T-helper 2 cell treated with Interferon-gamma antibody and Interleukin-4, amounts not matched to agents 5 μg/mL and 100 μg/mL, for 36 hours (primary cell): Measurements from ENCODE around the gene ZNF608.

Experiments
- DNase-seq: peaks from one replicate; pipeline ENCODE4 v3.0.0; 2021; ENCODE audit warnings: low spot score
- H3K27ac Mint-ChIP-seq: one replicate; pipeline ENCODE4 v1.8.0; 2021; ENCODE audit warnings: mild to moderate bottlenecking, mixed read lengths
- H3K27me3 Mint-ChIP-seq: one replicate; pipeline ENCODE4 v1.8.0; 2021; ENCODE audit warnings: low read depth, mixed read lengths
- H3K36me3 Mint-ChIP-seq: one replicate; pipeline ENCODE4 v1.8.0; 2021; ENCODE audit warnings: low read depth, mixed read lengths
- H3K4me1 Mint-ChIP-seq: one replicate; pipeline ENCODE4 v1.8.0; 2021; ENCODE audit warnings: low read depth, mixed read lengths
- H3K4me3 Mint-ChIP-seq: one replicate; pipeline ENCODE4 v1.8.0; 2022; ENCODE audit warnings: mild to moderate bottlenecking, moderate library complexity, mixed read lengths
- H3K9me3 Mint-ChIP-seq: one replicate; pipeline ENCODE4 v1.8.0; 2021; ENCODE audit warnings: mixed read lengths

Gene ZNF608

DNA sequence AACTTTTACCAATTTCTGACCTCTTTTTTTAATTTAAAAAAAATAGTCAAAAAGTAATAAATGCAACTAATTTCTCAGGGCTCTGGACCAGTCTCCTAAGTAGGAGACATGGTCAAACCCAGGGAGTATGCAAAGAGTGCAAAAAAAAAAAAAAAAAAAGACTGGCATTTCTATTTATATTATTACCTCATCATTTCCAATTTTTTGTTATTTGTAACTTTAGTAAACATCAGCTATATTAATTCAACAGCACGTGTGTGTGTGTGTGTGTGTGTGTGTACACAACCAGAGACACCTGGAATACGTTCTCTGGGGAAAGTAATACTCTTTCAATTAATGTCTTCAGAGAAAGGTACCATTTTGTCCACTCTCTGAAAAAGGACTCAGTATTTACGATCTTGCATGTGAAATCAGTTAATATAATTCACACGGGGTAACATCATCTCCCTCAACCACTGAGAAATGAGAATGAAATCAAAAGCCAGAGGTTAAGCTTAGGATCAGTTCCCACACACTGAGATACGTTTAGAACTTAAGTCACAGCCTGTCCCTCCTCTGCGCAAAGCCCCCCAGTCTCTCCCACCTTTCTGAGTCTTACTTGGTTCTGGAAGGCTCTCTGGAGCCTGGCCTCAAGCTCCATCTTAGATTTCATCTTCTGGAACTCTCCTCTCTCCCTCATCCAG lies 21.9 kb downstream of the ZNF608 start:
- Mint-ChIP-seq H3K9me3 (no peaks in the 10 kb centered on the region), H3K4me3 (no peak overlapping the region), H3K27me3 (no peaks in the 10 kb centered on the region), H3K4me1 (no peaks in the 10 kb centered on the region), H3K27ac (no peak overlapping the region), H3K36me3 (no peaks in the 10 kb centered on the region)
- no peak for DNase-seq

DNA sequence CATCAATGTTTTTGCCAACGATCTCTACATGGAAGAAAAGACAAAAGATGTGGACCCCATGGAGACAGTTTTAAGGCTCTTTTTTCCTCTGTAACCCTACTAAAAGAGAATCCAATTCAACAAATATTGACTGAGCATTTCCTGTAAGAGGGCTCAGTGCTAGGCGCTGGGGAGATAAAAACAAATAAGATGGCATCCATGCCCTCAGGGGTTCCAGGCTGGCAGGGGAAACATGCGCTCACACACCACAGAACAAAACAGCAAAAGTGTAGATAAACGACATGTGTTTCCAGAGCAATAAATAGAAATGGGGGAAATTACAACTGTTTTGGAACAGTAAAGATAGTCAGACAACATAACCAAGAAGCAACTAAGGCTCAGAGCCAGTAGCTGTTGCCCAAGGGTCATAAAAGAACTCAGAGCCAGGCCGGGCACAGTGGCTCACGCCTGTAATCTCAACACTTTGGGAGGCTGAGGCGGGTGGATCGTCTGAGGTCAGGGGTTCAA lies 25.2 kb downstream of the ZNF608 start:
- DNase-seq: no peak
- Mint-ChIP-seq H3K4me1 (no peaks in the 10 kb centered on the region), H3K9me3 (no peaks in the 10 kb centered on the region), H3K27ac (no peak overlapping the region), H3K36me3 (no peaks in the 10 kb centered on the region), H3K4me3 (no peak overlapping the region), H3K27me3 (no peaks in the 10 kb centered on the region)

DNA sequence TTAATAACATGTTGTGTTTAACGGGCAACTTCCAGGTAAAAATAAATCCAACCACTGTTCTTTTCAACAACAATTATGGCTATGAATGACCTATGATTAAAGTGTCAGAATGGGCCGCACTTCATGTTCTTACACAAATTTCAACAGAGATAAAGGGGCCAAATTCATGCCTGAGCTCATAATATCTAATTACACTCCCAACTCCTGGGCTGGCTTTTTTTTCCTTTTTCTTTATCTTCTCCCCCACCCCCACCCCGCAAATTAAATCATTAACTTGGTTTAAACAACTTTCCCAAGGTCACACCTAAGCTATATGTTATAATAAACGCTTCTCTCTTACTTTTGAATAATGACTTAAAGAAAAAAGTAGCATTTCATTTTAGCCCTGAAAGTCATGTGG lies 25.8 kb downstream of the ZNF608 start:
- no peaks in the 10 kb centered on the region for H3K9me3 Mint-ChIP-seq
- no peak overlapping the region for H3K4me3 Mint-ChIP-seq
- no peak for DNase-seq
- no peak overlapping the region for H3K27ac Mint-ChIP-seq
- no peaks in the 10 kb centered on the region for H3K4me1 Mint-ChIP-seq
- no peaks in the 10 kb centered on the region for H3K27me3 Mint-ChIP-seq
- no peaks in the 10 kb centered on the region for H3K36me3 Mint-ChIP-seq

DNA sequence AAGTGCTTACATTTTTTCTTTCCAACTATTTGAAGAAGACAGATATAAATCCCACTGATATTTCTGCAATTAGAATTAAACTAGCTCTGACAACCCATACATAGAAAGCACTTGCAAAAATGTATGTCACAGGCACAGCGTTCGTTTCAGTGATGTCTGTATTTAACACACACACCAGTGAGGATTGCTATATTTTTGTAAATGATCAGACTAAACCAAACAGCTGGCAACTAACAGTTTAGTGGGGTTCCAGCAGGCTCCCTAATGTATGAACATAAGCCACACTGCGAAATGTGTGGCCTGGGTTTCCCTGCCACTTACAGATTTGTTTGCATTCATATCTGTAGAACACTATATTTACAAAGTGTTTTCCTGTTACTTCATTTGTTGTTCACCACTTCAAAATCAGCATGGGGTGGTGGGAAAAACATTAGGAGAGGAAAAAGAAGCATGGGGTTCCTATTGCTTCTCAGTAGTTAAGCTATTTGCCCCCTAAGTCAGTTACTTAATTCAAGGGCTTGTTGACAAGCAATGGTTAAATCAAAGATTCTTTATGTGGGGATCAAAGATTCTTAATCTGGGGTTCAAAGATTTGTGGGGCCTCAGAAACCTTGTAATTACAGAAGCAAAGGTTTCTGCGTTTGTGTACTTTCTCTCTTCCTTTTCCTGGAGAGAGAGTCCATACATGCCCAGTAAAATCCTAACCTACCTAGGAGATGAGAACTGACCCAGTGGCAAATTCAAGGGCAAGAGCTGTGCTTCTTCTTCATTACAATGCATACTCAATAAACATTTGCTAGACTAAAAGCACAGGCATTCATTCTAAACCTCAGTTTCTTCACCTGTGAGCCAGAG lies 27.1 kb downstream of the ZNF608 start:
- Mint-ChIP-seq H3K36me3 (no peaks in the 10 kb centered on the region), H3K4me1 (no peaks in the 10 kb centered on the region), H3K4me3 (no peak overlapping the region), H3K9me3 (no peaks in the 10 kb centered on the region), H3K27me3 (no peaks in the 10 kb centered on the region), H3K27ac (no peak overlapping the region)
- no peak for DNase-seq

DNA sequence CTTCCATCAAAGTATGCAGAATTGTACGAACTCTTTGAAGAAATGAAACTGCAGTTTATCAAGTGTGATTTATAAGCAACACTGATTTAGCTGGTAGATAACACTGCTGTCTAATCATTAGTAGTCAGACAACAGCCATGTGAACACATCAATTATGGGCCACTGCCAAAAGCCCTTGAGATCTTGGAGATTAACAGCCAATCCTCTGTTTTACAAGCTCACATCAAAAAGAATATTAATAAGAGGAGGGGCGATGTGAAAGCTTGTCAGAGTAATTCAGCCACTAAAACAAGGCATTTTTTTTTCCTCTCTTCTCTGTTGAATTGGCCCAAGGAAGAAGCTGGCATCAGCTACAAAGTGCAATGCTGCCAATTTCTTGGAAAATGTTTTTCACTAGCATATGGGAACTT lies 28.1 kb downstream of the ZNF608 start:
- H3K27me3 Mint-ChIP-seq: no peaks in the 10 kb centered on the region
- H3K9me3 Mint-ChIP-seq: no peaks in the 10 kb centered on the region
- H3K4me1 Mint-ChIP-seq: no peaks in the 10 kb centered on the region
- H3K4me3 Mint-ChIP-seq: no peak overlapping the region
- no peak overlapping the region for H3K27ac Mint-ChIP-seq
- no peak for DNase-seq
- no peaks in the 10 kb centered on the region for H3K36me3 Mint-ChIP-seq

DNA sequence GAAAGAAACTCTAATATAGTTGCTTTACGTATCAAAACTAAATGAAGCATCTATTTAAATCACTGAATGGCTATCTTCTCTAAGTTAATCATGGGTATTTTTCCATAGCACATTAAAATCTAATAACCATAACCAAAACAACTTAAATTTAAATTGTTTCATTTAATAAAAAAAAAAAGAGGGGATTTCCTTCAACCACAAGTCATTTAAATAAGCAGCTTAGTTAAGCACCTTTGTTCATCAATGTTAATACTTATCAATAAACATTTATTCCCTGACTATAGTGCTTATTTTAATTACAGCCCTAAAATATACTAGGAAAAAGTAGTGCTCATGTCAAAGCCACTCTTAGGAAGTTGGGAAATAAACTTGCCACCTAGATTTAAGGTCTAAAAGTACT lies 30.3 kb downstream of the ZNF608 start:
- H3K4me1 Mint-ChIP-seq: no peaks in the 10 kb centered on the region
- H3K27me3 Mint-ChIP-seq: no peaks in the 10 kb centered on the region
- DNase-seq: no peak
- no peaks in the 10 kb centered on the region for H3K9me3 Mint-ChIP-seq
- no peak overlapping the region for H3K4me3 Mint-ChIP-seq
- no peaks in the 10 kb centered on the region for H3K36me3 Mint-ChIP-seq
- H3K27ac Mint-ChIP-seq: no peak overlapping the region

DNA sequence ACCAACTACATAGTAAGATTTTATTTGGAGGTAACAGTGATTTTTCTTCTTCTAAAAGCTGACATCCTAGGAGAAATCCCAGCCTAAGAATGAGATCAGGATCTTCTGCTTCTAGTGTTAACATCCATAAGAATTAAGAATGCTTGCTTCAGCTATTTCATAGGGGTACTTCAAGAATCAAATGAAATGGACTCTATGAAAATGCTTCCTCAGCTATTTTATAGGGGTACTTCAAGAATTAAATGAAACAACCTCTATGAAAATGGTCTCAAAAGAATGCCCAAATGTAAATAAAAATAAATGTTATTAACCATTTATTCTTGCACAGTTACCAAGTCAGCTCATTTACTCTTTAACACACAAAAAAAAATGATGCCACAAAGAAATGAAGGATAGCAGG lies 31.5 kb downstream of the ZNF608 start:
- H3K27ac Mint-ChIP-seq: no peak overlapping the region
- no peaks in the 10 kb centered on the region for H3K4me1 Mint-ChIP-seq
- no peak overlapping the region for H3K4me3 Mint-ChIP-seq
- H3K9me3 Mint-ChIP-seq: no peaks in the 10 kb centered on the region
- H3K27me3 Mint-ChIP-seq: no peaks in the 10 kb centered on the region
- H3K36me3 Mint-ChIP-seq: no peaks in the 10 kb centered on the region
- DNase-seq: no peak

DNA sequence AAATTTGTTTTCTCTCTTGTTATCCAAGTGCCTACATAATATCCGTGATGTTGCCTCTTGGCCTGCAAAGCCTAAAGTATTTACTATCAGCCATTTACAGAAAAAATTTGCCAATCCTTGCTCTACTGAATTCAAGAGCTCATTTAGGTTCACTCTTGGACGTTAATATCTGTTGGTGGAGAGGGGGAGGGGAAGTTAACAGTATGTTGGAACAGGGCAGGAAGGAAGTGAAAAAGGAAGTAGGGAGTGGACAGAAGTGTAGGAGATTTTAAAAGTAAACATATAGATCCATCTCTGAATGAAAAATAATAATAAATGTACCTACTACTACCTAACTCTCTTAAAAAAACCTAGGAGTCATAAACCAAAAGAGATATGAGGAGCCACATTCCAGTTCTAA lies 32.8 kb downstream of the ZNF608 start:
- no peak for DNase-seq
- Mint-ChIP-seq H3K27ac (no peak overlapping the region), H3K4me1 (no peaks in the 10 kb centered on the region), H3K36me3 (no peaks in the 10 kb centered on the region), H3K27me3 (no peaks in the 10 kb centered on the region), H3K4me3 (no peak overlapping the region), H3K9me3 (no peaks in the 10 kb centered on the region)

DNA sequence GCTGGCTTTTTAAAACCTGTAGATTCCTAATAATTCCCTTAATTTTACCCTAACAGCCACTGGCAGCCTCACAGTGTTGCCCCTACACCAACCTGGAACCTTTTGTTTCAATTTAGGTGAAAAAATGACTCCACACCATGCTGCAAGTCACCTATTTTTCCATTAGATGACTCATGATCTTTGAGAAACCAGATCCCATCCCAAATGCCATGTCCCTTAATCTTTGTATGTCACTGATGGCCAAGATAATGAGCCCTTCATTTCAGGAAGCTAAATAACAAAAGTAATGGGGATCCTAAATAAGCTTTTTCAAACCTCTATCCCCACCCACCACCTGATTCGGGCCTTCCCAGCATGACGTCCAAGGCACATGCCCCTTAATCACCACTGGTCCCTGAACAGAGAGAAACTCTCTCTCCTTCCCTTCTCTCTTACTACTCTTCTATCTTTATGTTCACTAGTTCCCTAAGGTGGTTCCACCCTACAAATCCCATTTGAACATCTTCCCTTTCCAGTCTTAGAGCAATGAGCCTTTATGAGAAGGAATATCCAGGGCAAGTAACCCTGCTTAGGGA lies 33.6 kb downstream of the ZNF608 start:
- no peak overlapping the region for H3K4me3 Mint-ChIP-seq
- no peaks in the 10 kb centered on the region for H3K9me3 Mint-ChIP-seq
- H3K27ac Mint-ChIP-seq: no peak overlapping the region
- no peaks in the 10 kb centered on the region for H3K36me3 Mint-ChIP-seq
- no peaks in the 10 kb centered on the region for H3K27me3 Mint-ChIP-seq
- no peaks in the 10 kb centered on the region for H3K4me1 Mint-ChIP-seq
- no peak for DNase-seq

DNA sequence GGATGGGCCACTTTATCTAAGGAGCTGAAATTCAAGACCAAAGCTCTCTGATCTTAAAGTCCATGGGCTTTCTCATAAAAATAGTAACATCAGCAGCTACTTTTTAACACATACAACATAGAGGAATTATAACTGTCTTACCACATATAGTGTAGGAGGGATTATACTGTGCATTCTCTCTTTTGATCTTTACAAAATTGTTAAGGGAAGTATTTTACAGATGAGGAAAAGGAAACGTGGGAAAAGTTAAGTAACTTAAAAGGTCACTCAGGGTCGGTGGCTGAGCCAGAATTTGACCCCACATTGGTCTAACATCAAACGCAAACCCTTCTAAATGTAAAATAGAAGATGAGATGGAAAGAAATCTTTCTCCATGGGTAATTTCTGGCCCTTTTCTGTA lies 38.4 kb downstream of the ZNF608 start:
- Mint-ChIP-seq H3K27ac (no peak overlapping the region), H3K4me1 (no peaks in the 10 kb centered on the region), H3K27me3 (no peaks in the 10 kb centered on the region), H3K36me3 (no peaks in the 10 kb centered on the region), H3K9me3 (no peaks in the 10 kb centered on the region), H3K4me3 (no peak overlapping the region)
- no peak for DNase-seq

DNA sequence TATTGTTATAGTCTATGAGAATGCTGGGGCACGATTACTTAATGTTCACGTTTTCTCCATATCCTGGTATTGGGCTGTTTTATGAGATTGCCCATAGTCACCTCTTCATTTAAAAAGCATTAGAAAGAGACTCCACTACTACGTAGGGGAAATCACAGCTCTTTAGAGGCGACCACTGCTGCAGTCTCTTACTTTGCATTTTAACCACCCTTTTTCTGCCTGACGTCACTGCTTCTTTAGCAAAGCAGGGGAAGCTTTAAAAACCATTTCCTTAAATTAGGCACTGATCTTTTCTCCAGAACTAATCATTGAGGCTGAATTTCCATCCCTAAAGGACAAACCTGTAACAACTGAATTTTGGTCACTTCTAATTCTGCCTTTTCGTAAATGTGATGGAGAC lies 38.9 kb downstream of the ZNF608 start:
- Mint-ChIP-seq H3K4me3 (no peak overlapping the region), H3K36me3 (no peaks in the 10 kb centered on the region), H3K4me1 (no peaks in the 10 kb centered on the region), H3K27ac (no peak overlapping the region), H3K9me3 (no peaks in the 10 kb centered on the region), H3K27me3 (no peaks in the 10 kb centered on the region)
- DNase-seq: no peak

DNA sequence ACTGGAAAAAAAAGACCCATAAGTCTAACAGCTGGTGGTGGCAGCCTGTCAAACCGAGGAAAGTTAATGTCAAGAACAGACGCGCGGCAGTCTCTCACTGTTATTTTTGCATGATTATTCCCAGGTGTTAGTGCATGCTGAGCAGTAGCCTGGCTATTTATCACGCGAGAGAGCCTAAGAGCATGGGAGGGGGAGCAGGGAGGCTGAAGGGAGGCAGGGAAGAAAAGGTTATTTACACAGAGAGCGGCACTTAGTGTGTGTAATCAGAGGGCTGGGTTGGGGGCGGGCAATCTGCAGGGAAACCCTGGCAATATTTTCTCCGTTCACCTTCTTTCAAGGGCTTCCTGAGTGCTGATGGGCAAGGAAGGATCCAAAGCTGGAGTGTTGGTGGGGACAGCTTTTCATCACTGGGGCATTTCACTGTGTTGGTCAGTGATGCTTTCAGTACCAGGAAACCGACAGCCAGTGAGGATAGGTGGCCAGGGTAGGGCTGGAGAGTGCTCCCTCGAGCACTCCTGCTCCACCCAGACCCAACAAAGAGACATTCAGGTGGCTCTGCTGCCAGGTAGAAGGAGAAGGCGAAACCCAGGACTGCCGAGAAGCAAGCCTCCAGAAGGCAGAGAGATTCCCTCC lies 39.6 kb downstream of the ZNF608 start:
- Mint-ChIP-seq H3K36me3 (no peaks in the 10 kb centered on the region), H3K4me3 (no peak overlapping the region), H3K9me3 (no peaks in the 10 kb centered on the region), H3K27me3 (no peaks in the 10 kb centered on the region), H3K4me1 (no peaks in the 10 kb centered on the region), H3K27ac (no peak overlapping the region)
- DNase-seq: no peak

DNA sequence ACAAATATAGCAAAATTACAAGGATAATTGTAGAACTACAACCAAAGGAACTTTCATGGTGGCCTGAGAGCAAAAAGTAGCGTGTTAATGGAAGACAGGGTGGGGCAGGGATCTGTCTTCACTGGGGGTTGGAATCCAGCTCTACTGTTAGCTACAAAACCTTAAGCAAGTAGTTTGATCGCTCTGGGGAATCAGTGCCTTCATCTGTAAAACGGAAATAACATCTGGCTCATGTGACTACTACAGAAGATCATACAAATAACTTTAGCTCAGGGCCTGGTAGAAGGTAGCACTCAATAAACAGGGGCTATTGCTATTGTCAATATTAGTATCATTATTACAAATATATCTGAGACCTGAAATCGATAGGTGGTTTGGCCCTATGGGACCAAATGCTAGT lies 40.4 kb downstream of the ZNF608 start:
- Mint-ChIP-seq H3K4me1 (no peaks in the 10 kb centered on the region), H3K4me3 (no peak overlapping the region), H3K27me3 (no peaks in the 10 kb centered on the region), H3K9me3 (no peaks in the 10 kb centered on the region), H3K27ac (no peak overlapping the region), H3K36me3 (no peaks in the 10 kb centered on the region)
- no peak for DNase-seq

DNA sequence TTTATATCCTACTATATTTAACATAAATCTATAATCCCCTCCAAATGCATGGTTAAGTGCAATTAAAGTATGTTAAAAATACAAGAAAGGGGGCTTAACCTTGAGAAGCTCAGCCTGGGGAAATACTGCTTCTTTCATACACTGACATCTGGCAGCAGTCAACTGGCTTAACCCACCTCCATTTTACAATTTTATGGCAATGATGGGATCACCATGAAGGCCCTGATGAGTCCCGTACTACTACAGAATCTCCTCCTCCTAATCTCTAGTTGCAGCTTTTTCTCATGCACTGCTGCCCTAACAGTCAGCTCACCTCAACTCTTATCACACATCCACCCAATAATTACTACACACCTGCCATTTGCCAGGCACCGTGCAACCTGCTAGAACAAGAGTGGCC lies 40.9 kb downstream of the ZNF608 start:
- H3K36me3 Mint-ChIP-seq: no peaks in the 10 kb centered on the region
- H3K27ac Mint-ChIP-seq: no peak overlapping the region
- H3K4me1 Mint-ChIP-seq: no peaks in the 10 kb centered on the region
- H3K27me3 Mint-ChIP-seq: no peaks in the 10 kb centered on the region
- no peaks in the 10 kb centered on the region for H3K9me3 Mint-ChIP-seq
- H3K4me3 Mint-ChIP-seq: no peak overlapping the region
- no peak for DNase-seq
